HEK293T (cell line): ENCODE data around the gene PINK1.

Source experiments
- ARNT ChIP-seq: fragments of 450-650 bp; IDR thresholded peaks from 2 replicates; pipeline ENCODE4 v1.6.1; 2017; ENCODE audit warnings: mild to moderate bottlenecking
- BHLHE40 ChIP-seq: fragments of 450-650 bp; IDR thresholded peaks from 2 replicates; pipeline ENCODE4 v1.6.1; 2016; ENCODE audit warnings: mild to moderate bottlenecking, moderate library complexity, borderline replicate concordance
- FOXM1 ChIP-seq: fragments of 450-650 bp; IDR thresholded peaks from 2 replicates; pipeline ENCODE4 v1.6.1; 2017; ENCODE audit warnings: mild to moderate bottlenecking, borderline replicate concordance

DNA sequence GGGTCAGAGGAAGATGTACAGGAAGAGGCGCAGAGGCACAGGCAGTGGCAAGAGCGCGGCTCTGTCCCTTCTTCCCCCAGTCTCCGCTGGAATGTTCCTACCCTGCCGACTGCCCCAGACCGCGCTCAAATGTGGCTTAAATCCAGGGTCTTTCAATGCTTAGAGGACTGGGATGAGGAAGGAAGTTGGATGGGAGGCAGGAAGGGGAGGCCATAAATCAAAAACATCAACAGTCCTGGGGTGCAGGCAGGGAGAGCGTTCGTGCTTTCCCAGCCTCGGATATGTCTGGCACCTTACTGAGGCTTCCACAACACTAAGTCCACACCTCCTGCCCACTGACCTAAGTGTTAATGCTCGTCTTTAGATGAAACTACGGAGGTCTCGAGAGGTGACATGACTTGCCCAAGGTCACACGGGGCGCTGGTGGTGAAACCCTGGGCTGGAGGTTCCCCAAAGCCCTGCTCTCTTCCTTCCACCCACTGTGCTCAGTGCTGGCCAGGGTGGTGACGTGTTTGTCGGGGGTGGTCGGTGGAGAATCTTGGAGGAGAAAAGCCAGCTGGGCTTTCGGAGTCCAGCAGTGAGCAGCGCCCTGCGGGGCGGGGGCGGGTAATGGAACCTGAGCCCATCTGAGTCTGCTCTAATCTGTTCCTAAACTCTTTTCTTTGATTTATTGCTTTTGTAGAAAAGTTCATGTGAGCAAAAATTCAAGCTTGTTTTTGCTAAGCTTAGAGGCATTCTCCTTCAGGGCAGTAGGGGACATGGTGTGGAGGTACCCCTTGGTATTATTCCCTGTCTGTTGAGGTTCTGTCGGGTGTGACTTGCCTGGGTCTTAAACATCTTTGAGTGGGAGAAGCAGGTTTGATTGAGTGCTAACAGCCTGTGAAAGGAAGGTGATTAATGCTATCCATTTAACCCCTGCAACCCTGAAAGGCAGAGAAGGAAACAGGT lies 43.7 kb upstream of the PINK1 start:
- TF ChIP-seq ARNT, result no peak
- TF ChIP-seq FOXM1, result no peak
- TF ChIP-seq BHLHE40, result no peak
